ENCODE measurements around the gene PRRT1B. TPM values are rescaled to one million over a fixed set of nuclear protein-coding genes. Genes with fewer than 3 reads are reported as not detected.

Gene PRRT1B
- total RNA-seq, 1 experiment from 2014 or later: not detected

DNA sequence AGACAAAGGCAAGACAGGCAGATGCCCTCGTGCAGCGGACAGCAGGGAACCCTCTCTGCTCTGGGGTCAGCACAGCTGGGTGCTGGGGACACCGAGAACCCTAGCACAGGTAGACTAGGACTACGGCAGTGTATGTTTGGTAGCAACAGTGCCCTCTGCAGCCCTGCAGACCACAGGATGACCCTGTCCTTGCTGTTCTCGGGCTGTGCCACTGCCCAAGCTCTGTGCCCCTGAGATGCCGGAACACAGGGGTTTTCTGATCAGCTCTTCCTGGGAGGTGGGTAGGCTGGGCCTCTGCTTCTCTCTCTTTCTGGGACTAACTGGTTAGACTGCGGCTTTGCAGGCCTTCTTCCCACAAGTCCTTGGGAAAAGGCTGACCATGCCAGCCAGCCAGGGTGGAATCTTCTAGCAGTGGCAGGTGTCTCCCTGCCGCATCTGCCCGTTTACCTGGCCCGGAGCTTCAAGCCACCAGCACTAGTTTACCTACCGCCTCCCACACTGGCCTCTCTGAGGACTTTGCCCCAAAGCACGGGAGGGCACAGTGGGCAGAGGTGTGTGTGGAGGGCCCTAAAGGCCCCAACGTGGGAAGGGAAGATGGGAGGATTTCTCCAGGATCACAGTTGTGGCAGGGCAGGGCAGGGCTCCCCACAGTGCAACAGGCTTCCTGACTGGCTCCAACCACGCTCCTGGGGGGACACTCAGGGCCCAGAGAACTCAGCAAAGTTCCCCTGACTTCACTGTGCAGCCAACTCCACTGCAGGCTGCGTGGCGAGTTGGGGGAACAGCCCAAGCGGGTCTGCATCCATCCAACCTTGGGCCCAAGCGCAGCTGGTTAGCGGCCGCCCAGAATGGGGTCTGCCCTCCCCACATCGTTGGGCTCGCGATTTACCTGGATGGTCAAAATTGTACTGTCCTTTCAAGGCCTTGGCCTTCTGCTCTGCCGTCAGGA is 15.5 kb upstream of the PRRT1B start:
- BruUV-seq (replicated peaks): no TSS peak
- Histone ChIP-seq H3K4me1 (ENCODE audit: insufficient read depth, low read length, poor library complexity, severe bottlenecking) (peaks cover 4% of the 10 kb centered on the region), H3K9me3 (ENCODE audit: low read depth, low read length, poor library complexity, severe bottlenecking) (no peaks in the 10 kb centered on the region), H3K27me3 (replicated peaks; ENCODE audit: insufficient read depth, low read depth, low read length, poor library complexity) (no peaks in the 10 kb centered on the region), H3K27ac (ENCODE audit: low read depth, low read length, poor library complexity, severe bottlenecking) (peak overlapping the region; percentile 84), H3K36me3 (ENCODE audit: insufficient read depth, low read length, poor library complexity, severe bottlenecking) (peaks cover 41% of the 10 kb centered on the region), H3K4me3 (ENCODE audit: low read depth, low read length, poor library complexity, severe bottlenecking) (peak overlapping the region; percentile 92)
- no peak for DNase-seq (ENCODE audit: low spot score)
- intact Hi-C loops (cut with micrococcal nuclease; ENCODE audit: unreplicated experiment): no loop called here
- ChIA-PET POLR2A (ENCODE audit: low non-redundant PET) (no interaction called here), CTCF (no interaction called here)
- TF ChIP-seq CTCF (conservative IDR thresholded peaks at IDR 0.05; ENCODE audit: low read depth, low read length) (no peak), EZH2 (IDR thresholded peaks at IDR 0.05; ENCODE audit: borderline replicate concordance, low read depth, low read length, poor library complexity, severe bottlenecking) (no peak)

DNA sequence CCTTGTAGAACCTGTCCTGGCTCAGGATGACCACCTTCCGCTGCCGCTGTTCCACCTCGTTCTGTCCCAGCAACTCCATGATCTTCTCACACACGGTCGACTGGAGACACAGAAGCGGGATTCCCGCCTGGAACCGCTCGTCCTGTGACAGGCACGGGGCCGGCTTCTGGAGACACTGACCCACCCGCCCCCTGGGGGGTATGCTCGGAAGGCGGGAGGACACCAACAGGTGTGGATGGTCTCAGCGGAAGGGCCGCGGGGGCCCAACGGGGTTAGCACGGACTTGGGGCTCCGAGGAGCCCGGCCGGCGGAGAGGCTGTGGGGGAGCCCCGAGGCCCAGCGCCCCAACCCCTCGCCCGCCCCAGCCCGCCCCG is 14.8 kb upstream of the PRRT1B start:
- Histone ChIP-seq H3K27ac (ENCODE audit: low read depth, low read length, poor library complexity, severe bottlenecking) (peak overlapping the region; percentile 84), H3K4me3 (ENCODE audit: low read depth, low read length, poor library complexity, severe bottlenecking) (peak overlapping the region; percentile 92), H3K27me3 (replicated peaks; ENCODE audit: insufficient read depth, low read depth, low read length, poor library complexity) (no peaks in the 10 kb centered on the region), H3K36me3 (ENCODE audit: insufficient read depth, low read length, poor library complexity, severe bottlenecking) (peaks cover 40% of the 10 kb centered on the region), H3K4me1 (ENCODE audit: insufficient read depth, low read length, poor library complexity, severe bottlenecking) (peaks cover 4% of the 10 kb centered on the region), H3K9me3 (ENCODE audit: low read depth, low read length, poor library complexity, severe bottlenecking) (no peaks in the 10 kb centered on the region)
- intact Hi-C loops (cut with micrococcal nuclease; ENCODE audit: unreplicated experiment): no loop called here
- peak; percentile 50 for DNase-seq (ENCODE audit: low spot score)
- ChIA-PET CTCF (no interaction called here), POLR2A (ENCODE audit: low non-redundant PET) (no interaction called here)
- BruUV-seq (replicated peaks): no TSS peak
- TF ChIP-seq CTCF (conservative IDR thresholded peaks at IDR 0.05; ENCODE audit: low read depth, low read length) (no peak), EZH2 (IDR thresholded peaks at IDR 0.05; ENCODE audit: borderline replicate concordance, low read depth, low read length, poor library complexity, severe bottlenecking) (no peak)

- intact Hi-C loops (cut with micrococcal nuclease; ENCODE audit: unreplicated experiment): no loop called here
- TF ChIP-seq CTCF (conservative IDR thresholded peaks at IDR 0.05; ENCODE audit: low read depth, low read length) (no peak), EZH2 (IDR thresholded peaks at IDR 0.05; ENCODE audit: borderline replicate concordance, low read depth, low read length, poor library complexity, severe bottlenecking) (no peak)
- no TSS peak for BruUV-seq (replicated peaks)
- ChIA-PET POLR2A (ENCODE audit: low non-redundant PET) (no interaction called here), CTCF (no interaction called here)
- Histone ChIP-seq H3K27ac (ENCODE audit: low read depth, low read length, poor library complexity, severe bottlenecking) (peak within 1 kb of the TSS; percentile 84), H3K4me1 (ENCODE audit: insufficient read depth, low read length, poor library complexity, severe bottlenecking) (peaks cover 4% of the 10 kb centered on the region), H3K9me3 (ENCODE audit: low read depth, low read length, poor library complexity, severe bottlenecking) (no peaks in the 10 kb centered on the region), H3K27me3 (replicated peaks; ENCODE audit: insufficient read depth, low read depth, low read length, poor library complexity) (no peaks in the 10 kb centered on the region), H3K36me3 (ENCODE audit: insufficient read depth, low read length, poor library complexity, severe bottlenecking) (peaks cover 35% of the 10 kb centered on the region), H3K4me3 (ENCODE audit: low read depth, low read length, poor library complexity, severe bottlenecking) (peak within 1 kb of the TSS; percentile 92)
- peak; percentile 90 for DNase-seq (ENCODE audit: low spot score)
Measured at GRCh38 chr9:131530920-131531832, 14.1 kb upstream of the PRRT1B start, which contains the start of gene UCK1. TSS of gene UCK1 (minus strand) at chr9:131531263. CDS start at chr9:131531174, 89 bp downstream.
